NCI-H128 (cell line): ENCODE data around the gene TMEM202.
"Not testable (repeated sequence)": the region's sequence is repeated elsewhere in the genome, so short reads cannot be mapped to it uniquely, and the experiment has no call there.

Experiments used
- DNase-seq: peaks from one replicate; lab custom pipeline; 2025; ENCODE audit not compliant: unreplicated experiment; lab: John Stamatoyannopoulos, UW

Gene TMEM202

GRCh38 chr15:72397796-72398588, at the start of gene TMEM202:
TSS of gene TMEM202 (plus strand) at chr15:72398305. CDS start at chr15:72398327, 22 bp downstream.
- no peak for DNase-seq

- no peak for DNase-seq
Observed at GRCh38 chr15:72353266-72353665, 44.8 kb upstream of the TMEM202 start.

GRCh38 chr15:72354496-72354895, 43.6 kb upstream of the TMEM202 start:
- no peak for DNase-seq

- no peak for DNase-seq
Observed at GRCh38 chr15:72358121-72358520, 40.0 kb upstream of the TMEM202 start.

DNA sequence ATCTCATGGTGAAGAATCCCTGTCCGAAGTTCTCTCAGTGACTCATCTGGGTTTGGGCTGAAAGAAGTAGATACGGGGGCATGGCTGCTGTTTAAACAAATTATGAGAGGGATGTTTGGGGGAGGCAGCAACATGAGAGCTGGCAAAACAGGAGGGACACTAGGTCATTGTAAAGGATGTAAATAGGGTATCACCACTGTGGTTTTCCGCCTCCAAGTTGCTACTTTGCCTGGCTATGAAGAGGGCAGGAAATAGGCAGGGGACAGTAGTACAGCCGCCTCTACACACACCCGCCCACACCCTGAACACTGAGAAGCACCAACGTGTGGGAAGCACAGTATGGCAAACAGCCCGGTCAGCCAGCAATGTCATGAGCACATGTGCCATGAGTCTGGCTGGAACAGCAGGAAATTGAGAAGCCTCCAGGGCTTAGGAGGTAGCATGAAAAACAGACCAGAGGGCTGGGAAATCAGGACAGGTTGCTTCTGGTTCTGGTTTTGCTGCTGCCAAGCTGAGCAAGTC, 39.4 kb upstream of the TMEM202 start:
- DNase-seq = no peak

DNA sequence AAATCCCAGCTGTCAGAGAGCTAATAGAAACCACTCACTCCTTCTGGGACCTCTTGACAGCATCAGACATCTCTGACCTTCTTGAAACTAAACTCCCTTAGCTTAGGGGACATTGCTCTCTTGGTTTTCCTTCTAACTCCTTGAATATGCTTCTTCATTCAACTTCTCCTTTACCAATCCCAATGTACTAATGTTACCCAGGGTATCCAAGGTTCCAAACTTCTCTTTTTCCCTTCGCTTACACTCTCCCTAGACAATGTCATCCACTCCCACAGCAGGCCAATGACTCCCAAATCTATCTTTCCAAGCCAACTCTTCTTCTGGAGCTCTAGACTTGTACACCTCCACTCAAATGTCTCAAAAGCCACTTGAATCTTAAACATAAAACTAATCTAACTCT, 36.9 kb upstream of the TMEM202 start:
- DNase-seq = no peak

DNA sequence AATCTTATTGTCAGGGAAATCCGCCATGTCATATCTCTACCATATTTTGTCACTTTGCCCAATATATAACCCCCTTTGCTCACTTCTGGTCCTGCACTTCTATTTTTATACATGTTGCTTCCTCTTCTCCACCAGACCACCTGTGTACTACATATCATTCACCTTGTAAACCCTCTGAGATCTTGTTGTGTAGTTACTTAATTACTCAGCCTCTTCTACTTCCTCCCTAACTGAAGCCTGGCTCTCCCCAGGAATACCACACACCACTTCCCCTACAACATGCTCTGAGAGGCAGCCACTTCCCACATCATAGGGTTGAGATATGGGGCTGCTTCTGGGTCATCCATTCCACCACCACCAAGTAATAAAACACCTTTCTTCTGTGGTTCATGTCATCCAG, 32.3 kb upstream of the TMEM202 start:
- DNase-seq = no peak

- no peak for DNase-seq
Observed at GRCh38 chr15:72368325-72368724, 29.8 kb upstream of the TMEM202 start.

DNA sequence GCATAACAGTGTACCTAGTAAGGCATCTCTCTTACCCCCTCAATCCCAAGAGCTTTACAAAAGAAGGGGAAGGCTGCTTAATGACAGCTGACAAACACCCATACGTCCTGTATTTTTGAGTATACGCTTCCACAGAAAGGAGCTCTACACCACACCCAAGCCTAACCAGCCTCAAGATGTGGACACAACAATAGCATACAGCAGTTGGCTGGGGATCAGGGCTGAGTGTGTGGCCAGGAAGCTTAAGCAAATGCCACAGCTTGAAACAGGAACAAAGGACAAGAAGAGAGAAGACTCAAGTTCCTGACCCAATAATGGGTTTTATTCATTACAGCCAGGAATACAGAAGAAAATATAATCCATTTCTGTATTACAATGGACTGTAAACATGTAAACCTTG, 29.2 kb upstream of the TMEM202 start:
- no peak for DNase-seq

DNA sequence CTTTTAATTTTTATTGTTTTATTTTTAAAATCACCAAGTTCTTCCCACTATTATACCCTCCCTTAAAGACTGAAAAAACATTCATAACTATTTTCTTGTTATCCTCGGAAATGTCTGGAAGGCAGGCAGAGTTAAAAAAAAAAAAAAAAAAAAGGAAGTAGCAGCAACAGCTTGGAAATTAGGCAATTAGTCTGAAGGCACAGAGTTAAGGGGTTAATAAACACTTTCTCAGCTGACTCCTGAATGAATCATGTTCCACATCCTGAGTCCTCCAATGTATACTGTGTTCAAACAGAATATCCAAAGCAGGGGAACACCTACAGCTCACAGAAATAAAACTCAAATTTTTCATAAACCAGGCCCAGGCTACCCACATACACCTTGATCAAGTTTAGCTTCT, 28.1 kb upstream of the TMEM202 start:
- no peak for DNase-seq

DNA sequence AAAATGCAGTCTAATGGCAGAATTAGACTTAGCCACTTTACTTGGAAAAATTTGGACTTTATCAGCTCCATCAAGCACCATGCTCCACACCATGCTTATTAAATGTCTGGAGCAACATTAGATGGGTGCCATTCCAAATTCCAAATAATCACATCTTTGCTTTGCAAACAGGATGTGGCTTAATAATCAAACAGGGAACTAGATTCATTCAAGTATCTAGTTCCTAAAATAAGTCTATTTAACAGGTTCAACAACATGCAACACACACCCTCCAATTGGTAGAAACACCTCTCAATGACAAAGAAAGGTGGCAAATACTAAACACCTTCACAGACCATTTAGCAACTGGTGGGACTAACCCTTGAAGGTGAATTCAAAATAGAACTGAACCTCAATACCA, 25.7 kb upstream of the TMEM202 start:
- no peak for DNase-seq

GRCh38 chr15:72375501-72375845, 22.6 kb upstream of the TMEM202 start:
- DNase-seq = no peak

DNA sequence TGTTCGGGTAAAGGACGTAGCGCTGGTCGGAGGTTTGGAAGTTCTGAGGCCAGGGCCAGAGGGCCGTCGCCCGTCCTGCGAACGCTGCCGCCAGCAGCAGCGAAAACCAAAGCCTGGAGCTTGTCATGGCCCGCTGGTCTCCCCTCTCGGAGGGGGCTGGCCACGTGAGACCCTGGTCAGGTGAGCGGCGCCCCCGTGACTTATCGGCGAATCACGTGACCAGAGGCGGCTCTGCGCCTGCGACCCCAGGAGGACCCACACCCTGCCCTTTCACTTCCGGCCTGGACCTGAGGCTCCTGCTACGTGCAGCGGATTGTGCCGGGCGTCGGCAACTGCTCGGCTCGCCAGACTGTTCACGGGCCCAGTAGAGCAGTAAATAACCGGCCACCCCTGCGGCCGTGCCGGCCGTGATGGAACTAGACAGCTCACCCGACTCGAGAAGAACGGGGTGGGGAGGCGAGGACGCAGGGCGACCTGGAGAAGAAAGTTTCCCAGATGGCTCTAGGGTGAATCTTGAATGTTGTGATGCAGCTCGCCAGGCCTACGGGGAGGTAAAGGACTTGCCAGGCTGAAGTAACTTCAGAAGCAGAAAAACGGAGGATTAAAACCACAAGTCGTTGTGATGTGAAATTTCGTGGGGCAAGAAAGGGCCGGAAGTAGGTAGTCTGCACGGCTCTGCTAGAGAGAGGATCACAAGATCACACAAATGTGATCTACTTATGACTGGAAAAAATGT, 22.1 kb upstream of the TMEM202 start, which contains the start of gene HEXA:
Gene HEXA, minus strand, starts transcription at position 169 of the 736 bp plus-strand sequence. Its CDS starts 42 bp downstream, at position 127.
- DNase-seq = peak; percentile 71

GRCh38 chr15:72377331-72377730, 20.8 kb upstream of the TMEM202 start:
- DNase-seq = no peak

- DNase-seq = not testable (repeated sequence)
Observed at GRCh38 chr15:72379106-72379505, 19.0 kb upstream of the TMEM202 start.

DNA sequence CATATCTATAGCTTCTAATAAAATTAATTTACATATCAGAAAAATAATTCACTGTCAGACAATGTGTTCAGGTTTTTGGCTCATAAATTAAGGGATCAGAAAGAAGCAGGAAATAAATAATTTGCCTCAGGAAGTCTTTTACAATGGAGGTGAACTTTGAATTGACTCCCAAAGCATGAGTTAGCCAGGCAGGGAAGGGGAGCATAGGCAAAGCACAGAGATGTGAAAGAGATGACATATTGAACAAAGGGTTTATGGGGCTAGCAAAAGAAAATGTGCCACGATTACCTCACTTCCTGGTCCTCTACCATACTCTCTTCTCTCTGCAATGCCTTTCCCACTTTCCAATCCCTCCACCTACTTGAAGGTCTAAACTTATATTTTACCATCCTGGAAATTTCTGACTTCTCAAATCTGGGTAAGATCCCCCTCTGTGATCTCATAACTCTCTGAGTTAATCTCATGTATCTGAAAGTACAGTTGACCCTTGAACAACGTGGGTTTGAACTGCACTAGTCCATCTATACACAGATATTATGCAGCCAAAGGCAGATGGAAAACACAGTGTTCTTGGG, 18.2 kb upstream of the TMEM202 start:
- DNase-seq = no peak

DNA sequence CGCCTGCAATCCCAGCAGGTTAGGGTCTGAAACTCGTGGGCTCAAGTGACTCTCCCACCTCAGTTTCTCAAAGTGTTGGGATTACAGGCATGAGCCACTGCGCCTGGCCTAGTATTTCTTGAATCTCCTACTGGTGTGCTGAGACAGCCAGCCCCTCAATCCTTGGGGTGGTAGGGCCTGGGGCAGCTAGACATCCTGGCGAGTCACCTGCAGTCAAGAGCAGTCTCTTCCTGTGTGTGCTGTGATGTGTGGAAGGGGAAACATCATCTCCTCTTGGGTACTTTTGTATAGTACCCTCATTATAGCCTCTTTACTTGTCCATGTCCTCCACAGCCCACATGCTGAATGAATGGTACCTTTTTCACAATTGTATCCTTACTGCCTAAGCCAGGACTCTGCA, 17.4 kb upstream of the TMEM202 start:
- DNase-seq = no peak

GRCh38 chr15:72382146-72382545, 16.0 kb upstream of the TMEM202 start:
- DNase-seq = no peak

DNA sequence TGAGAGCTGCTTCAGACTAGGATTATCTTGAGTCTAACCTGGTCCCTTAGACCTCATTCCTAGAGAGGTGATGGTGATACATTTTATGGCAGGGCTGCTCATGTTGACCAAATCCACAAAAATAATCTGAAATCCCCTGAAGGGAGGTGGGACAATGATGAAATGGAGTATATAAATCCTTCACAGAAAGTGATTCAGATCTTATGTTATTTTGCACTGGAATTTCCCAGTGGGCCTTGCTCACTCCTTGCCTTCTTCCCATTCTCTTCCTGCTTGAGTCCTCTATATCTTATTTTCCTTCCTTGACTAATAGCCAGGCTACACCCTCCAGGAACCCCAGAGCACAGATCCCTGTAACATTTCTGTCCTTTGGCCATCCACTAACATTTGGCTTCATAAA, 10.4 kb upstream of the TMEM202 start:
- DNase-seq = no peak

- no peak for DNase-seq
Observed at GRCh38 chr15:72389231-72389630, 8.9 kb upstream of the TMEM202 start.

DNA sequence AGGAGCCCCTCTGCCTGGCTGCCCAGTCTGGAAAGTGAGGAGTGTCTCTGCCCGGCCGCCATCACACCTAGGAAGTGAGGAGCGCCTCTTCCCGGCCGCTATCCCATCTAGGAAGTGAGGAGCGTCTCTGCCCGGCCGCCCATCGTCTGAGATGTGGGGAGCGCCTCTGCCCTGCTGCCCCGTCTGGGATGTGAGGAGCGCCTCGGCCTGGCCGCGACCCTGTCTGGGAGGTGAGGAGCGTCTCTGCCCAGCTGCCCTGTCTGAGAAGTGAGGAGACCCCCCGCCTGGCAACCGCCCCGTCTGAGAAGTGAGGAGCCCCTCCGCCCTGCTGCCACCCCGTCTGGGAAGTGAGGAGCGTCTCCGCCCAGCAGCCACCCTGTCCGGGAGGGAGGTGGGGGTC, 1.8 kb upstream of the TMEM202 start:
- DNase-seq = not testable (repeated sequence)

DNA sequence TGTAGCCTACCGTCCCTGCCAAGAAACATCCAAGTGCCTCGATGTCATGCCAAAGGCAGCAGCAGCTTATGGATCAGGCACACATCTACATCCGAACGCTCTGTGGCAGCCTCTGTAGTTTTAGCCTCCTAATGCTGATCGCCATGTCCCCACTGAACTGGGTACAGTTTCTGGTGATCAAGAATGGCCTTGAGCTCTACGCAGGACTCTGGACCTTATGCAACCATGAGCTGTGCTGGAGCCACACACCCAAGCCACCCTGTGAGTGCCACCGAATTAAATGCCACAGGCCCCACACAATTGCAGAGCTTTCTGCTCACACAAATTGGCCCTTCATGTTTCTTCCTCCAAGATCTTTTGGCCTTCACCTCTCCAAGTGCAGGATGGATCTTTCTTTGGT, 543 bp downstream of the TMEM202 start:
- no peak for DNase-seq
